H9 (cell line): ENCODE measurements around the gene CACNA2D3. TPM values are rescaled to one million over a fixed set of nuclear protein-coding genes. Genes with fewer than 3 reads are reported as not detected.

Experiments used
- DNase-seq: peaks from one replicate; pipeline ENCODE4 v3.0.0-alpha.2; 2017
- H2AFZ ChIP-seq: one replicate; pipeline ENCODE4 v1.6.1; 2013; ENCODE audit warnings: mild to moderate bottlenecking, low read length, control low read depth, moderate library complexity
- H2AK5ac ChIP-seq: 2 replicates; pipeline ENCODE4 v1.6.1; 2013; ENCODE audit warnings: low read length, control low read depth, mixed read lengths; ENCODE audit not compliant: insufficient read length
- H2BK120ac ChIP-seq: one replicate; pipeline ENCODE4 v1.6.1; 2013; ENCODE audit warnings: low read depth, mild to moderate bottlenecking, low read length, control low read depth, inconsistent platforms; ENCODE audit not compliant: poor library complexity, severe bottlenecking
- H2BK12ac ChIP-seq: 2 replicates; pipeline ENCODE4 v1.6.1; 2013; ENCODE audit warnings: low read length, control low read depth, mixed read lengths, low read depth; ENCODE audit not compliant: insufficient read length
- H2BK15ac ChIP-seq: 2 replicates; pipeline ENCODE4 v1.6.1; 2013; ENCODE audit warnings: low read depth, low read length, control low read depth
- H2BK20ac ChIP-seq: one replicate; pipeline ENCODE4 v1.6.1; 2013; ENCODE audit warnings: low read depth, mild to moderate bottlenecking, low read length, control low read depth, inconsistent platforms; ENCODE audit not compliant: poor library complexity, severe bottlenecking
- H2BK5ac ChIP-seq: 2 replicates; pipeline ENCODE4 v1.6.1; 2013; ENCODE audit warnings: low read length, control low read depth, mixed read lengths; ENCODE audit not compliant: insufficient read length
- H3K14ac ChIP-seq: 2 replicates; pipeline ENCODE4 v1.6.1; 2013; ENCODE audit warnings: low read length, control low read depth; ENCODE audit not compliant: insufficient read depth
- H3K18ac ChIP-seq: 2 replicates; pipeline ENCODE4 v1.6.1; 2013; ENCODE audit warnings: low read depth, mild to moderate bottlenecking, mixed read lengths, low read length, control low read depth; ENCODE audit not compliant: insufficient read length
- H3K23ac ChIP-seq: 2 replicates; pipeline ENCODE4 v1.6.1; 2013; ENCODE audit warnings: low read length, control low read depth, mixed read lengths, low read depth; ENCODE audit not compliant: insufficient read length
- H3K23me2 ChIP-seq: 2 replicates; pipeline ENCODE4 v1.6.1; 2013; ENCODE audit warnings: low read depth, mild to moderate bottlenecking, mixed read lengths, low read length, control low read depth; ENCODE audit not compliant: insufficient read length, poor library complexity, severe bottlenecking
- H3K27ac ChIP-seq: 2 replicates; pipeline ENCODE4 v1.5.1; 2013; ENCODE audit warnings: low read length, control low read depth, mixed read lengths, low read depth; ENCODE audit not compliant: insufficient read length
- H3K27me3 ChIP-seq: 2 replicates; pipeline ENCODE4 v1.6.1; 2013; ENCODE audit warnings: low read length, control low read depth, inconsistent platforms; ENCODE audit not compliant: insufficient read depth
- H3K4ac ChIP-seq: 2 replicates; pipeline ENCODE4 v1.6.1; 2013; ENCODE audit warnings: low read depth, mild to moderate bottlenecking, control low read depth, inconsistent platforms, low read length, moderate library complexity
- H3K4me1 ChIP-seq: 2 replicates; pipeline ENCODE4 v1.6.1; 2013; ENCODE audit warnings: low read length, control low read depth, inconsistent platforms; ENCODE audit not compliant: insufficient read depth
- H3K4me2 ChIP-seq: 2 replicates; pipeline ENCODE4 v1.6.1; 2013; ENCODE audit warnings: low read length, control low read depth, mixed read lengths; ENCODE audit not compliant: insufficient read length, insufficient read depth
- H3K56ac ChIP-seq: 2 replicates; pipeline ENCODE4 v1.6.1; 2013; ENCODE audit warnings: low read depth, mild to moderate bottlenecking, mixed read lengths, low read length, control low read depth; ENCODE audit not compliant: insufficient read length
- H3K79me1 ChIP-seq: 2 replicates; pipeline ENCODE4 v1.6.1; 2013; ENCODE audit warnings: low read depth, mild to moderate bottlenecking, moderate library complexity, low read length, control low read depth, inconsistent platforms; ENCODE audit not compliant: insufficient read depth, poor library complexity, severe bottlenecking
- H3K79me2 ChIP-seq: 2 replicates; pipeline ENCODE4 v1.6.1; 2013; ENCODE audit warnings: low read length, control low read depth, inconsistent platforms; ENCODE audit not compliant: insufficient read depth
- H3K9ac ChIP-seq: 2 replicates; pipeline ENCODE4 v1.6.1; 2013; ENCODE audit warnings: low read length, control low read depth, mixed read lengths; ENCODE audit not compliant: insufficient read length; ENCODE audit errors: extremely low read depth
- H3K9me3 ChIP-seq: one replicate; pipeline ENCODE4 v1.6.1; 2013; ENCODE audit warnings: low read depth, low read length, inconsistent platforms; ENCODE audit not compliant: control insufficient read depth
- H3T11ph ChIP-seq: one replicate; pipeline ENCODE4 v1.6.1; 2013; ENCODE audit warnings: mild to moderate bottlenecking, low read length, control low read depth, inconsistent platforms
- H4K20me1 ChIP-seq: one replicate; pipeline ENCODE4 v1.6.1; 2013; ENCODE audit not compliant: control insufficient read depth, insufficient read length, insufficient read depth
- H4K5ac ChIP-seq: 2 replicates; pipeline ENCODE4 v1.6.1; 2013; ENCODE audit warnings: low read depth, mild to moderate bottlenecking, mixed read lengths, low read length, control low read depth; ENCODE audit not compliant: insufficient read length
- H4K8ac ChIP-seq: replicated peaks from 2 replicates; pipeline ENCODE4 v1.6.1; 2013; ENCODE audit warnings: low read length, control low read depth, mixed read lengths, low read depth; ENCODE audit not compliant: insufficient read length
- H4K91ac ChIP-seq: 2 replicates; pipeline ENCODE4 v1.6.1; 2013; ENCODE audit warnings: low read depth, mild to moderate bottlenecking, moderate library complexity, mixed read lengths, low read length, control low read depth; ENCODE audit not compliant: insufficient read length
- H3K27ac Mint-ChIP-seq, 3 experiments: 2 replicates in 2 of 3; 3 replicates in 1 of 3; pipeline ENCODE4 v1.8.0; 2020 to 2021; ENCODE audit warnings: mixed read lengths in 3 of 3, mild to moderate bottlenecking in 1 of 3, moderate library complexity in 1 of 3
- H3K27me3 Mint-ChIP-seq: 2 replicates; pipeline ENCODE4 v1.8.0; 2021; ENCODE audit warnings: low read depth, mild to moderate bottlenecking, moderate library complexity, mixed read lengths
- H3K36me3 Mint-ChIP-seq, 3 experiments: 2 replicates in 2 of 3; 3 replicates in 1 of 3; pipeline ENCODE4 v1.8.0; 2020 to 2021; ENCODE audit warnings: low read depth in 3 of 3, mixed read lengths in 3 of 3; ENCODE audit not compliant: insufficient read depth in 1 of 3
- H3K4me1 Mint-ChIP-seq, 2 experiments: 2 replicates each; pipeline ENCODE4 v1.8.0; 2020; ENCODE audit warnings: mixed read lengths in 2 of 2
- H3K4me3 Mint-ChIP-seq, 2 experiments: 2 replicates in 1 of 2; 3 replicates in 1 of 2; pipeline ENCODE4 v1.8.0; 2020 to 2021; ENCODE audit warnings: mild to moderate bottlenecking in 2 of 2, mixed read lengths in 2 of 2, moderate library complexity in 1 of 2
- H3K9me3 Mint-ChIP-seq, 2 experiments: 2 replicates in 1 of 2; 3 replicates in 1 of 2; pipeline ENCODE4 v1.8.0; 2020; ENCODE audit warnings: mild to moderate bottlenecking in 2 of 2, mixed read lengths in 2 of 2, moderate library complexity in 1 of 2
- WGBS: extraction: QIAGEN DNeasy Blood & Tissue Kit; methylation state at CpG from one replicate; pipeline ENCODE4 v1.1.7; 2013; ENCODE audit warnings: missing lambda C conversion rate, low lambda C conversion rate, mixed read lengths; ENCODE audit not compliant: insufficient read length; ENCODE audit errors: extremely low coverage; 5-methylcytosine and 5-hydroxymethylcytosine counted together
- total RNA-seq: library from RNA; stranded (reverse); gene quantifications from 2 replicates; pipeline ENCODE4 v1.2.1, GENCODE V29; 2021
- TF ChIP-seq, protein P1 (sequence below): fragments of 200-600 bp; sonication (generic); conservative IDR thresholded peaks from 3 replicates; pipeline ENCODE4 v1.8.0; 2021; ENCODE audit warnings: antibody characterized with exemption, mild to moderate bottlenecking

Gene CACNA2D3
- total RNA-seq, 1 experiment from 2014 or later = 3.2 TPM

DNA sequence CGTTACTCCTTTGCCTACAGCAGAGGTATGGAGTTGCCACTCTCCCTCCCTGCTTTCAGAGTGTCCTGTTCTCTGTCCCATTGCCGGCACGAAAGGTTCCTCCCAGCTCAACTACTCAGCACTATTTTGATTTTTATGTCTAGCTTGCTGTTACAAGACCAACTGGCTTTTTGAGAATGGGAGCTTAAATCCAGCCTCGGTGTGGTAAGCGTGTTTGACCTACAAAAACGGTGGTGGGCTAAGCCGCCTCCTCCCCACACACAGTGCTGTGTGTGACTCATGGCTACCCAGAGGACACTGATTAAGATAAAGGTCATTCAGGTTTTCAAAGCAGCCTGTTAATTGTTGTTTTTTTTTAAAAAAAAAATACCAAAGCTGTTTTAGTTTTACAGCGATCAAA is 741.0 kb downstream of the CACNA2D3 start:
- H3K4me1 ChIP-seq = peaks cover 8% of the 10 kb centered on the region
- no peaks in the 10 kb centered on the region for H3K27me3 ChIP-seq
- H3K23ac ChIP-seq = no peak overlapping the region
- H3K79me1 ChIP-seq = no peaks in the 10 kb centered on the region
- DNase-seq = no peak
- peaks cover 0 to 2% (median 0%) of the 10 kb centered on the region in 3 experiments; a peak in 2 of 7 replicates for H3K36me3 Mint-ChIP-seq
- no peak overlapping the region for H2BK20ac ChIP-seq
- no CpG with 5 or more reads among the region's 8 CpGs for WGBS
- H2BK12ac ChIP-seq = no peak overlapping the region
- H4K5ac ChIP-seq = no peak overlapping the region
- H3K4me2 ChIP-seq = no peak overlapping the region
- no peaks in the 10 kb centered on the region for H3K9me3 ChIP-seq
- no peak overlapping the region for H3T11ph ChIP-seq
- H3K4me1 Mint-ChIP-seq = peaks cover 16 to 21% of the 10 kb centered on the region in 2 experiments
- no peak overlapping the region for H3K4me3 Mint-ChIP-seq
- TF ChIP-seq, protein P1, sequence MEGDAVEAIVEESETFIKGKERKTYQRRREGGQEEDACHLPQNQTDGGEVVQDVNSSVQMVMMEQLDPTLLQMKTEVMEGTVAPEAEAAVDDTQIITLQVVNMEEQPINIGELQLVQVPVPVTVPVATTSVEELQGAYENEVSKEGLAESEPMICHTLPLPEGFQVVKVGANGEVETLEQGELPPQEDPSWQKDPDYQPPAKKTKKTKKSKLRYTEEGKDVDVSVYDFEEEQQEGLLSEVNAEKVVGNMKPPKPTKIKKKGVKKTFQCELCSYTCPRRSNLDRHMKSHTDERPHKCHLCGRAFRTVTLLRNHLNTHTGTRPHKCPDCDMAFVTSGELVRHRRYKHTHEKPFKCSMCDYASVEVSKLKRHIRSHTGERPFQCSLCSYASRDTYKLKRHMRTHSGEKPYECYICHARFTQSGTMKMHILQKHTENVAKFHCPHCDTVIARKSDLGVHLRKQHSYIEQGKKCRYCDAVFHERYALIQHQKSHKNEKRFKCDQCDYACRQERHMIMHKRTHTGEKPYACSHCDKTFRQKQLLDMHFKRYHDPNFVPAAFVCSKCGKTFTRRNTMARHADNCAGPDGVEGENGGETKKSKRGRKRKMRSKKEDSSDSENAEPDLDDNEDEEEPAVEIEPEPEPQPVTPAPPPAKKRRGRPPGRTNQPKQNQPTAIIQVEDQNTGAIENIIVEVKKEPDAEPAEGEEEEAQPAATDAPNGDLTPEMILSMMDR = no peak
- no peaks in the 10 kb centered on the region for H3K27me3 Mint-ChIP-seq
- no peak overlapping the region for H3K14ac ChIP-seq
- no peak overlapping the region for H3K27ac ChIP-seq
- no peak overlapping the region for H3K4ac ChIP-seq
- no peak overlapping the region for H4K91ac ChIP-seq
- H2AFZ ChIP-seq = no peak overlapping the region
- H3K23me2 ChIP-seq = no peaks in the 10 kb centered on the region
- no peaks in the 10 kb centered on the region for H4K20me1 ChIP-seq
- no peaks in the 10 kb centered on the region for H3K79me2 ChIP-seq
- no peak overlapping the region for H2BK120ac ChIP-seq
- peak overlapping the region in 2 of 3 experiments; percentile 9 to 81; a peak in 2 of 7 replicates for H3K27ac Mint-ChIP-seq
- H3K18ac ChIP-seq = no peak overlapping the region
- H4K8ac ChIP-seq = no peak overlapping the region
- no peak overlapping the region for H2AK5ac ChIP-seq
- no peaks in the 10 kb centered on the region; a peak in 1 of 5 replicates for H3K9me3 Mint-ChIP-seq
- H3K56ac ChIP-seq = no peak overlapping the region
- no peak overlapping the region for H2BK15ac ChIP-seq
- H2BK5ac ChIP-seq = no peak overlapping the region
- no peak overlapping the region for H3K9ac ChIP-seq
